Transverse colon (tissue), 4 donors: Measurements from ENCODE around the gene TBC1D16.

Source experiments
- CTCF ChIP-seq, 5 experiments: fragments of 200-600 bp in 3 of 5; fragments of 450-650 bp in 2 of 5; sonication (generic) in 3 of 5; IDR thresholded peaks; 1 replicate in 2 of 5; 2 replicates in 3 of 5; pipeline ENCODE4 v1.5.1; 2016 to 2017; ENCODE audit warnings: antibody characterized with exemption in 5 of 5, inconsistent platforms in 3 of 5, mild to moderate bottlenecking in 2 of 5, moderate library complexity in 1 of 5
- EP300 ChIP-seq: sonication (generic); formaldehyde crosslinking; IDR thresholded peaks from one replicate; pipeline ENCODE4 v1.6.1; 2017; ENCODE audit warnings: antibody characterized with exemption, low read depth
- POLR2A ChIP-seq: fragments of 450-650 bp; IDR thresholded peaks from one replicate; pipeline ENCODE4 v1.6.1; 2016; ENCODE audit warnings: antibody characterized with exemption, mild to moderate bottlenecking, moderate library complexity
- POLR2AphosphoS5 ChIP-seq, 3 donors: sonication (generic); formaldehyde crosslinking; IDR thresholded peaks; one replicate each; pipeline ENCODE4 v1.6.1; 2016; ENCODE audit warnings: antibody characterized with exemption in 3 of 3

- TF ChIP-seq CTCF (IDR thresholded peaks at IDR 0.05) (no peak), POLR2AphosphoS5 (IDR thresholded peaks at IDR 0.05) (no peak), POLR2A (no peak), EP300 (no peak)
Measured at GRCh38 chr17:79909121-79909520, 126.6 kb downstream of the TBC1D16 start.
